GM06990 (cell line): ENCODE results near the gene PDLIM7.

ENCODE experiments used
- DNase-seq: peaks from one replicate; pipeline ENCODE4 v3.0.0-alpha.2; 2011; ENCODE audit not compliant: insufficient read length; ENCODE audit errors: extremely low read depth
- H3K27me3 ChIP-seq: replicated peaks from 2 replicates; pipeline ENCODE4 v1.6.0; 2011; ENCODE audit warnings: low read length; ENCODE audit not compliant: control insufficient read depth, insufficient read depth
- H3K36me3 ChIP-seq: 2 replicates; pipeline ENCODE4 v1.5.1; 2011; ENCODE audit warnings: low read length; ENCODE audit not compliant: control insufficient read depth, insufficient read depth
- H3K4me3 ChIP-seq: replicated peaks from 2 replicates; pipeline ENCODE4 v1.5.1; 2011; ENCODE audit warnings: low read depth, mild to moderate bottlenecking, control low read depth, low read length
- TF ChIP-seq, protein P1 (sequence below): IDR thresholded peaks from 2 replicates; pipeline ENCODE4 v1.5.1; 2011; ENCODE audit warnings: low read length, control low read depth, mild to moderate bottlenecking, inconsistent platforms; ENCODE audit not compliant: insufficient read depth, poor library complexity, severe bottlenecking

Gene PDLIM7

GRCh38 chr5:177484902-177485549, 12.4 kb downstream of the PDLIM7 start:
- H3K4me3 ChIP-seq = no peak overlapping the region
- TF ChIP-seq, protein P1, sequence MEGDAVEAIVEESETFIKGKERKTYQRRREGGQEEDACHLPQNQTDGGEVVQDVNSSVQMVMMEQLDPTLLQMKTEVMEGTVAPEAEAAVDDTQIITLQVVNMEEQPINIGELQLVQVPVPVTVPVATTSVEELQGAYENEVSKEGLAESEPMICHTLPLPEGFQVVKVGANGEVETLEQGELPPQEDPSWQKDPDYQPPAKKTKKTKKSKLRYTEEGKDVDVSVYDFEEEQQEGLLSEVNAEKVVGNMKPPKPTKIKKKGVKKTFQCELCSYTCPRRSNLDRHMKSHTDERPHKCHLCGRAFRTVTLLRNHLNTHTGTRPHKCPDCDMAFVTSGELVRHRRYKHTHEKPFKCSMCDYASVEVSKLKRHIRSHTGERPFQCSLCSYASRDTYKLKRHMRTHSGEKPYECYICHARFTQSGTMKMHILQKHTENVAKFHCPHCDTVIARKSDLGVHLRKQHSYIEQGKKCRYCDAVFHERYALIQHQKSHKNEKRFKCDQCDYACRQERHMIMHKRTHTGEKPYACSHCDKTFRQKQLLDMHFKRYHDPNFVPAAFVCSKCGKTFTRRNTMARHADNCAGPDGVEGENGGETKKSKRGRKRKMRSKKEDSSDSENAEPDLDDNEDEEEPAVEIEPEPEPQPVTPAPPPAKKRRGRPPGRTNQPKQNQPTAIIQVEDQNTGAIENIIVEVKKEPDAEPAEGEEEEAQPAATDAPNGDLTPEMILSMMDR = no peak

DNA sequence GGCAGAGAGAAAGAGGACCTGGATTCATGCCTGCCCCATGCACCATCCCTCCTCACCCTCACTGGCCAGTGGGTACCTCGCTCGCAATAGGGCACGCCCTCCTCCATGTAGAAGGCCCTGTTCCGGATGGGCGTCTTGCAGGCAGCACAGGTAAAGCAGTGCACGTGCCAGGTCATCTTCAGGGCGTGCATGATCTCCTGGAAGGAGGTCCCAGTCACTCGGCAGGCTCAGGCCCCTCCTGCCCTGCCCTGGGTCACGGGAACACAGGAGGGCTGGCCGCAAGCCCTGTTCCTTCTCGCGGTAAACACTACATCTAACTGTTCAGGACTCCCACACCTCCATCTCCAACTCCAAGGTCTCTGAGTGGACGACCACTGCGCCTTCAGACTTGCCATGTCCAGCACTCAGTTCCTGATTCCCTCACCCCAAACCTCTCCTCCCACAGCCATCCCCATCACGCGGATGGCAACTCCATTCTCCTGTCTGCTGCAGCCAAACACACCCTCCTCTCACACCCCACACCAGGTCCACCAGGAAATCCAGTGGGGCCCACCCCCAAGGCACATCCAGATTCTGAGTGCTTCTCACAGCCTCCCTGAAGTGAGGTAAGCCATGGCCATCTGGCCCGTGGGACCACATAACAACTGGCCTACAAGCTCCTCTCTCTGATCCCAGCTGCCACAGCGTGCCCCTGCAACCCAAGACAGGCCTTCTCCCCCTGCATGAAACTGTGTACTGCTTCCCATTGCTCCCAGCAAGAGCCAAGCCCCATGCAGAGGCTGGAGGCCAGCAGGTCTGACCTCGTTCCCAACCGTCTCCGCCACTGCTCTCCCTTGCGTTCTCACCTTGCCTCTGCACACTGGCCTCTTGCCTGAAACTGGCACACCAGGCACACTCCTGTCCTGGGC, 13.2 kb downstream of the PDLIM7 start:
- Histone ChIP-seq H3K36me3 (no peaks in the 10 kb centered on the region; the same call in none of the 2 replicates), H3K27me3 (no peaks in the 10 kb centered on the region), H3K4me3 (no peak overlapping the region)
- DNase-seq = no peak
- TF ChIP-seq, protein P1 = no peak

More at GRCh38 chr5:177484902-177485549, 12.4 kb downstream of the PDLIM7 start:
- no peak for DNase-seq
- Histone ChIP-seq H3K36me3 (no peaks in the 10 kb centered on the region; the same call in none of the 2 replicates), H3K27me3 (no peaks in the 10 kb centered on the region)

DNA sequence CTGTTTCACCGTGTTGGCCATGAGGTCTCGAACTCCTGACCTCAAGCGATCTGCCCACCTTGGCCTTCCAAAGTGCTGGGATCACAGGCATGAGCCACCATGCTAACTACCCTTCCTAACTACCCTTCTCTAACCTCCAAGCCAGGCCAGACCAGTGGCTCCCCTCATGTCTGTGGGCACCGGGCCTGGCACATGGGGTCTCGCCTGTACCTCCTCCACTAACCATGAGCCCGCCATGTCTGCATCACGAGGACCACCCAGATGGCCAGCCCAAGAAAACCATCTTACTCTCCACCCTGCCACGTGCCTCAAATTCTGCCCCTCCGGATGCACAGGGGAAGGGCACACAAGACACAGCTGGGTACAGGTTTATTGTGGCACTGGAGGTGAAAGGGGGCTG, 14.4 kb downstream of the PDLIM7 start:
- TF ChIP-seq, protein P1 = no peak
- Histone ChIP-seq H3K27me3 (no peaks in the 10 kb centered on the region), H3K4me3 (no peak overlapping the region), H3K36me3 (no peaks in the 10 kb centered on the region; the same call in none of the 2 replicates)
- DNase-seq = no peak

- Histone ChIP-seq H3K27me3 (no peaks in the 10 kb centered on the region), H3K4me3 (no peak overlapping the region), H3K36me3 (no peaks in the 10 kb centered on the region; the same call in none of the 2 replicates)
- TF ChIP-seq, protein P1 = no peak
- DNase-seq = no peak
These were observed 15.0 kb downstream of the PDLIM7 start for GRCh38 chr5:177482359-177482795.

- Histone ChIP-seq H3K4me3 (no peak overlapping the region), H3K27me3 (no peaks in the 10 kb centered on the region), H3K36me3 (no peaks in the 10 kb centered on the region; the same call in 1 of the 2 replicates)
- DNase-seq = no peak
- TF ChIP-seq, protein P1 = no peak
These were observed 17.6 kb downstream of the PDLIM7 start for GRCh38 chr5:177479774-177480173.
